Body of pancreas (tissue), 4 donors: ENCODE data around the gene KRT78.

ENCODE experiments used
- CTCF ChIP-seq, 7 experiments: fragments of 450-650 bp in 4 of 7; fragments of 200-600 bp in 3 of 7; sonication (generic) in 3 of 7; IDR thresholded peaks; one replicate each; pipeline ENCODE4 v1.5.1; 2016 to 2019; ENCODE audit warnings: antibody characterized with exemption in 7 of 7
- POLR2A ChIP-seq, 3 donors: fragments of 450-650 bp; IDR thresholded peaks; one replicate each; pipeline ENCODE4 v1.6.1; 2016; ENCODE audit warnings: antibody characterized with exemption in 3 of 3, mild to moderate bottlenecking in 2 of 3

DNA sequence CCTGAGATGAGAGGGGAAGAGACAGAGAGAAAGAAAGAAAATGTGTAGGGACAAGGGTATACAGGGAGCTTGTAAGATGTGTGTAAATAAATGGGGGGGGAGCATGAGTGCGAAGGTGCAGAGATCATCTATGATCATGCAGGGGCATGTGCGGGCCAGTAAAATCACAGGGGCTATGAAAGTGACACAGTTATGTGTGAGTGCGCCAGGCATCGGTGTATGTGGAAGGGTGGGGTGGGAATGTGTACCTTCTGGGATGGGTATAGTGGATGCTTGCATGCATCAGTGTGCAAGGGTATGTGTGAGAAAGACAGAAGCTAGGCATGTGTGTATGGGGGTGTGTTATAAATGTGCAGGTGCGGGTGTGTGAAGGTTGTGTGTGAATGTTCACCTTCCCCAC, 18.4 kb upstream of the KRT78 start:
- TF ChIP-seq CTCF (IDR thresholded peaks at IDR 0.05) (no peak), POLR2A (IDR thresholded peaks at IDR 0.05) (no peak)
